Fibroblast of mammary gland (primary cell): Measurements from ENCODE around the gene RAP1A.
"Not testable (repeated sequence)": the region's sequence is repeated elsewhere in the genome, so short reads cannot be mapped to it uniquely, and the experiment has no call there.

ENCODE experiments used
- DNase-seq: peaks from one replicate; pipeline ENCODE4 v3.0.0-alpha.2; 2010; ENCODE audit warnings: low read depth
- H3K4me3 ChIP-seq: 2 replicates; pipeline ENCODE4 v1.5.1; 2011; ENCODE audit warnings: low read depth, mild to moderate bottlenecking, low read length, moderate library complexity; ENCODE audit not compliant: control insufficient read depth
- TF ChIP-seq, protein P1 (sequence below): conservative IDR thresholded peaks from 2 replicates; pipeline ENCODE4 v1.5.1; 2011; ENCODE audit warnings: low read depth, low read length, inconsistent platforms; ENCODE audit not compliant: control insufficient read depth, insufficient read depth

Gene RAP1A

DNA sequence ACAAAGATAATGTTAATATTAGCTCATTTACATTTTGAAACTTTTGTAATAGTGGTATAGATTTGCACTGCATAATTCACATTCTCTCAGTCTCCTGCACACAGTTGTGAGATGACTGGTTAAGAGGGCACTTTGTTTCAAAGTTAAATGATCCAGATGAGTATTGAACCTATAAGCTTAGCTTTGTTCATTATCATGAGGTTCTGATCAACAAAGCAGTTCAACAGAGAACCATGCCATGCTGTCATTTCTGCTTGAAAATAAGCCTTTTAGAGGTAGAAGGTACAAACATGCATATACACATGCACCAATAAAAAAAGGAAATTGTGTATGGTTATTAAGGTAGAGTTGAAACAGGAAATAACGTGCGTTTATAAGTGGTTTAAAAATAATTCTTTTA, 4.8 kb downstream of the RAP1A start:
- no peak for DNase-seq
- no peak overlapping the region for H3K4me3 ChIP-seq
- TF ChIP-seq, protein P1, sequence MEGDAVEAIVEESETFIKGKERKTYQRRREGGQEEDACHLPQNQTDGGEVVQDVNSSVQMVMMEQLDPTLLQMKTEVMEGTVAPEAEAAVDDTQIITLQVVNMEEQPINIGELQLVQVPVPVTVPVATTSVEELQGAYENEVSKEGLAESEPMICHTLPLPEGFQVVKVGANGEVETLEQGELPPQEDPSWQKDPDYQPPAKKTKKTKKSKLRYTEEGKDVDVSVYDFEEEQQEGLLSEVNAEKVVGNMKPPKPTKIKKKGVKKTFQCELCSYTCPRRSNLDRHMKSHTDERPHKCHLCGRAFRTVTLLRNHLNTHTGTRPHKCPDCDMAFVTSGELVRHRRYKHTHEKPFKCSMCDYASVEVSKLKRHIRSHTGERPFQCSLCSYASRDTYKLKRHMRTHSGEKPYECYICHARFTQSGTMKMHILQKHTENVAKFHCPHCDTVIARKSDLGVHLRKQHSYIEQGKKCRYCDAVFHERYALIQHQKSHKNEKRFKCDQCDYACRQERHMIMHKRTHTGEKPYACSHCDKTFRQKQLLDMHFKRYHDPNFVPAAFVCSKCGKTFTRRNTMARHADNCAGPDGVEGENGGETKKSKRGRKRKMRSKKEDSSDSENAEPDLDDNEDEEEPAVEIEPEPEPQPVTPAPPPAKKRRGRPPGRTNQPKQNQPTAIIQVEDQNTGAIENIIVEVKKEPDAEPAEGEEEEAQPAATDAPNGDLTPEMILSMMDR: no peak

DNA sequence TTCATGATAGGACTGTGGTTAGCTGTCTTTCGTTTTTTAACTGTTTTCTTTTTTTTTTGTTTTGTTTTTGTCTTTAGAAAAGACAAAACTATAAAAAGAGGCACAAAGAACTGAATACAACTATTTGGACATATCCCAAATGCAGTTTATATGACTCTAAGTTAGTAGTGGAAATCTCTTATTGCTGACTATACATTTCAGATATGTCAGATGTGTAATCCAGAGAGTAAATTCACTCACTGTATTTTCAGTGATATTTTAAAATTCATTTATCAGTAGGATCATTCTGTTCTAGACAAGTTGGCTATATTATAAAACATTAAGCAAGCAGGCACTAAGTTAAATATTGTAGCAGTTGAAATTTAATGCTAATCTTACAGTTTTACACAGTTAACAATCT, 5.7 kb downstream of the RAP1A start:
- TF ChIP-seq, protein P1: no peak
- DNase-seq: no peak
- no peak overlapping the region for H3K4me3 ChIP-seq

- H3K4me3 ChIP-seq: no peak overlapping the region
- TF ChIP-seq, protein P1: no peak
- no peak for DNase-seq
Observed at GRCh38 chr1:111628153-111628552, 8.6 kb downstream of the RAP1A start.

DNA sequence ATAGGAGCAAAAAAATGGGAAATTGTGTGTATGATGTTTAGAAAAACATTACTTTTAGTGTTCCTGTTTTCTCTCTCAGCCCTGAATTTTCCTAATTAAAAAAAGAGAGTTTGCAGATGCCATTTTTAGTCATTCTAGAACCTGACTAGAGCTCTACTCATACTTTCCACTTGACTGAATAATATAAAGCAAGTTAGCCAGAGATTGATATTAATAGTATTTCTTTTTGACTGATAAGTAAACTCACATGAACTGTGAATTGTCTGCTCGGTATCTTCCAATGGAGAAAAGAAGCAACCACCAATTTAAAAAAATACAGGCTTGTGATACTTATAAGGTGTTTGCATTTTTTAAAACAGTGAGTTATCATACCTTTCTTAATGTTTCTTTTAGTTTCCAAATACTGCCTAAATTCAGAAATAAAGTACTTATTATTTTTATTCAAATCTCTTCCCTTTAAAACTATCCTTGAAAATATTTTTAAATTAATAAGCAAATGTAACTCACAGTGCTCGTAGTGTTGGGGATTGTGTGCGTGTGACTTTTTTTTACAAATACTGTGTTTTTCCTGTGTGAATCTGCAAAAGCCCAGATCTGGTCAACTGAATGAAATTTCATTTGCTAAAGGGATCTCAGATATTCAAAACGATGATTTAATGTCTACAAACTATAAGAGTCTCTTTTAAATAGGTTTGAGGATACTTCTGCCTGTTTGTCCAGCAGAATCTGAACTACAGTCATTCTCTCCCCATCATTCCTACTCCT, 9.8 kb downstream of the RAP1A start:
- DNase-seq: no peak
- TF ChIP-seq, protein P1: no peak
- no peak overlapping the region for H3K4me3 ChIP-seq

GRCh38 chr1:111630567-111630966, 11.0 kb downstream of the RAP1A start:
- no peak overlapping the region for H3K4me3 ChIP-seq
- no peak for DNase-seq
- TF ChIP-seq, protein P1: no peak

DNA sequence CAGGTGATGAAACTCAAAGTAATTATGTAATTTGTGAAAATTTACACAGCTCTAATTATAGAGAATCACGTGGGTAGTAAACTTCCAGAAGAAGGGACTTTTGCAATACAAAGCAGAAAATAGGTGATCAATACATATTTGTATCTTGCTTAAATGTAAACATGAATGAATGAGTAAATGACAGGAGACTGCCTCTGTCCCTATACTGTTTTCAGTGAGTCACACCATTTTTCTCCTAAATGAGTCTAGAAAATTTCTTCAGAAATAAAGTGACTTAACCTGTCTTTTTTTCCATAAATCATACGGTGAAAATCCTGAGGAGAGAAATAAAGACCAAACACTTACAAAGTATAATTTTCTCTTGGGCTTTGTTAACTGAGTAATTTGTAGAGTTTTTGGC, 11.9 kb downstream of the RAP1A start:
- TF ChIP-seq, protein P1: no peak
- DNase-seq: no peak
- no peak overlapping the region for H3K4me3 ChIP-seq

DNA sequence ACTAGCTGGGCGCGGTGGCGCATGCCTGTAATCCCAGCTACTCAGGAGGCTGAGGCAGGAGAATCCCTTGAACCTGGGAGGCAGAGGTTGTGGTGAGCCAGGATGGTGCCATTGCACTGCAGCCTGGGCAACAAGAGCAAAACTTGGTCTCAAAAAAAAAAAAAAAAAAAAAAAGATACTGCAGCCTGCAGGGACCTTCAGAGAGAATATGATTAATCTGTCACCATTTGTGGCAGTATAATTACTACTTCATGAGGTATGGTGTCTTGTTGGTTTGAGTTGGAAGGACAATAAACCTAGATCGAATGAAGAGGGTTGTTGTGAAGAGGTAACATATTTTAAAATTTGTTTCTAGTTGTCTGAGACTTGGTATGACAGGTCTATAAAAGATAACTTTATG, 13.2 kb downstream of the RAP1A start:
- DNase-seq, H3K4me3 ChIP-seq: not testable (repeated sequence)
